Lung (tissue), 12 donors: ENCODE data around the gene NR2F1. TPM values are rescaled to one million over a fixed set of nuclear protein-coding genes. Genes with fewer than 3 reads are reported as not detected.
A peak's percentile ranks its signal among the peaks of the same experiment; 100 is the strongest.

Source experiments
- ATAC-seq: fragments of 200-7000 bp; cut with Tn5 transposase; one replicate; pipeline ENCODE4 v1.9.1; 2020; ENCODE audit warnings: moderate number of reproducible peaks; ENCODE audit not compliant: insufficient read depth, low FRiP score
- DNase-seq, 3 donors: peaks; one replicate each; pipeline ENCODE4 v3.0.0-alpha.2; 2013 to 2017
- H3K27ac ChIP-seq, 2 donors: one replicate each; pipeline ENCODE4 v1.5.1; 2013; ENCODE audit warnings: mild to moderate bottlenecking in 2 of 2, moderate library complexity in 2 of 2, control low read depth in 1 of 2, inconsistent platforms in 1 of 2, low read depth in 1 of 2, low read length in 1 of 2
- H3K27me3 ChIP-seq, 3 donors: one replicate each; pipeline ENCODE4 v1.5.1; 2013; ENCODE audit warnings: low read length in 2 of 3; ENCODE audit not compliant: control insufficient read depth in 3 of 3, insufficient read depth in 3 of 3
- H3K36me3 ChIP-seq, 4 donors: one replicate each; pipeline ENCODE4 v1.5.1; 2013; ENCODE audit warnings: low read length in 4 of 4, mild to moderate bottlenecking in 1 of 4, moderate library complexity in 1 of 4; ENCODE audit not compliant: control insufficient read depth in 4 of 4, insufficient read depth in 4 of 4
- H3K4me1 ChIP-seq, 5 donors: one replicate each; pipeline ENCODE4 v1.5.1; 2013; ENCODE audit warnings: low read length in 5 of 5, mild to moderate bottlenecking in 2 of 5, moderate library complexity in 1 of 5; ENCODE audit not compliant: control insufficient read depth in 5 of 5, insufficient read depth in 5 of 5
- H3K4me3 ChIP-seq: one replicate; pipeline ENCODE4 v1.5.1; 2013; ENCODE audit warnings: mild to moderate bottlenecking, control low read depth, moderate library complexity
- H3K9ac ChIP-seq, 2 donors: one replicate each; pipeline ENCODE4 v1.5.1; 2013; ENCODE audit warnings: low read length in 2 of 2, control low read depth in 1 of 2; ENCODE audit not compliant: insufficient read depth in 1 of 2
- H3K9me3 ChIP-seq, 4 donors: one replicate each; pipeline ENCODE4 v1.5.1; 2013; ENCODE audit warnings: low read length in 3 of 4, mild to moderate bottlenecking in 1 of 4, moderate library complexity in 1 of 4; ENCODE audit not compliant: control insufficient read depth in 4 of 4, insufficient read depth in 3 of 4
- CTCF ChIP-seq: IDR thresholded peaks from 2 replicates; pipeline ENCODE4 v1.5.1; 2012; ENCODE audit warnings: mild to moderate bottlenecking; ENCODE audit errors: control extremely low read depth, extremely low read depth
- WGBS, 2 donors: extraction: QIAGEN DNeasy Blood & Tissue Kit; methylation state at CpG; one replicate each; pipeline ENCODE4 v1.1.7; 2013; 5-methylcytosine and 5-hydroxymethylcytosine counted together
- polyA plus RNA-seq, 2 donors: library from polyadenylated mRNA; stranded (reverse); fragments of 200-250 nt; gene quantifications; one replicate each; pipeline ENCODE4 v1.2.1, GENCODE V29; 2013
- total RNA-seq, 2 donors: library from RNA; depleted of rRNA in 1 of 2; stranded (reverse); fragments of >200 nt in 1 of 2; gene quantifications; one replicate each; pipeline ENCODE4 v1.2.1, GENCODE V29; 2014 to 2021
- donor health status: control.
- donor health status: control.
- donor health status: Bipolar disorder and iron deficiency.
- donor health status: healthy.
- donor health status: DM: yes; HTN: yes; CAD: no.

The NR2F1 gene
- total and polyA plus RNA-seq, 4 donors: 15.2 to 104 (median 58.3) TPM

GRCh38 chr5:93589829-93590215 lies 6.8 kb downstream of the NR2F1 start:
- H3K4me3 ChIP-seq: no peak overlapping the region
- peaks cover 0 to 69% (median 23%) of the 10 kb centered on the region in 4 donors for H3K36me3 ChIP-seq
- no peak overlapping the region for H3K27ac ChIP-seq

GRCh38 chr5:93590493-93590892 lies 7.5 kb downstream of the NR2F1 start:
- Histone ChIP-seq H3K36me3 (peaks cover 0 to 68% (median 22%) of the 10 kb centered on the region in 4 donors), H3K9me3 (peaks cover 0 to 18% (median 0%) of the 10 kb centered on the region in 4 donors), H3K27me3 (peaks cover 0 to 58% (median 4%) of the 10 kb centered on the region in 3 donors), H3K4me3 (no peak overlapping the region), H3K27ac (no peak overlapping the region), H3K9ac (peak overlapping the region in 1 of 2 donors; percentile 100), H3K4me1 (peaks cover 0 to 61% (median 5%) of the 10 kb centered on the region in 5 donors)
- no peak for TF ChIP-seq CTCF
- 45 to 47% methylated on average over 3 of the region's 3 CpGs for WGBS, 2 donors
- DNase-seq: peak in 2 of 3 donors; percentile 70 to 73
- ATAC-seq: no peak

More at GRCh38 chr5:93589829-93590215, 6.8 kb downstream of the NR2F1 start:
- Histone ChIP-seq H3K9me3 (peaks cover 0 to 15% (median 0%) of the 10 kb centered on the region in 4 donors), H3K27me3 (peaks cover 0 to 53% (median 4%) of the 10 kb centered on the region in 3 donors), H3K9ac (peak overlapping the region; percentile 20 to 100), H3K4me1 (peaks cover 0 to 55% (median 9%) of the 10 kb centered on the region in 5 donors)
- DNase-seq: peak in 2 of 3 donors; percentile 71 to 74
- WGBS, 2 donors: 47 to 75% methylated on average over 2 of the region's 2 CpGs
- no peak for ATAC-seq
- TF ChIP-seq CTCF: no peak

GRCh38 chr5:93591323-93591945 lies 8.4 kb downstream of the NR2F1 start:
- H3K27ac ChIP-seq: peak overlapping the region in 1 of 2 donors; percentile 39

More at GRCh38 chr5:93591323-93591945, 8.4 kb downstream of the NR2F1 start:
- no peak for DNase-seq
- H3K4me3 ChIP-seq: no peak overlapping the region
- H3K9ac ChIP-seq: peak overlapping the region in 1 of 2 donors; percentile 100
- peaks cover 0 to 67% (median 21%) of the 10 kb centered on the region in 4 donors for H3K36me3 ChIP-seq
- peaks cover 0 to 63% (median 4%) of the 10 kb centered on the region in 3 donors for H3K27me3 ChIP-seq
- WGBS, 2 donors: 55 to 65% methylated on average over 4 of the region's 4 CpGs
- peaks cover 0 to 71% (median 6%) of the 10 kb centered on the region in 5 donors for H3K4me1 ChIP-seq
- ATAC-seq: no peak
- peaks cover 0 to 24% (median 0%) of the 10 kb centered on the region in 4 donors for H3K9me3 ChIP-seq
- no peak for TF ChIP-seq CTCF
